ENCODE results near the gene MAN2A1. TPM values are rescaled to one million over a fixed set of nuclear protein-coding genes. Genes with fewer than 3 reads are reported as not detected.

MAN2A1 gene
- total RNA-seq, 1 experiment from 2014 or later = 86.6 TPM

GRCh38 chr5:109688630-109688969, 1.1 kb upstream of the MAN2A1 start:
- peak overlapping the region; percentile 90 for H3K4me3 Mint-ChIP-seq
- POLR2A ChIA-PET = interaction anchor here (0.7 to 3.0 kb wide), 5 partner anchors 51 to 941 kb away, joined by 3 to 14 read pairs (median 4); partner anchors contain the start of genes FER and PJA2
- peaks cover 26% of the 10 kb centered on the region for H3K4me1 Mint-ChIP-seq
- no peak for ATAC-seq
- CTCF ChIA-PET = interaction anchor here (0.6 to 2.6 kb wide), 46 partner anchors 9 to 1450 kb away, joined by 3 to 43 read pairs (median 3); partner anchors contain the start of gene PJA2
- H3K9me3 Mint-ChIP-seq = no peaks in the 10 kb centered on the region
- no peak for DNase-seq (ENCODE audit: low spot score)
- TF ChIP-seq CDX4 (CRISPR knock-in tag; IDR thresholded peaks at IDR 0.05; ENCODE audit: borderline replicate concordance) (no peak), CTCF (IDR thresholded peaks at IDR 0.05) (peak; percentile 43; the same call in 1 of the 2 replicates)
- H3K27me3 Mint-ChIP-seq (ENCODE audit: low read depth) = no peaks in the 10 kb centered on the region
- peak overlapping the region; percentile 100 for H3K27ac Mint-ChIP-seq
- H3K36me3 Mint-ChIP-seq = no peaks in the 10 kb centered on the region; the same call in 1 of the 2 replicates

GRCh38 chr5:109688970-109689739, 572 bp upstream of the MAN2A1 start:
- peak; percentile 78 for DNase-seq (ENCODE audit: low spot score)
- H3K27me3 Mint-ChIP-seq (ENCODE audit: low read depth) = no peaks in the 10 kb centered on the region
- H3K4me3 Mint-ChIP-seq = peak overlapping the region; percentile 96
- H3K4me1 Mint-ChIP-seq = peaks cover 31% of the 10 kb centered on the region
- POLR2A ChIA-PET = interaction anchor here (0.6 to 3.0 kb wide), 8 partner anchors 51 to 941 kb away, joined by 3 to 14 read pairs (median 4); partner anchors contain the start of genes FER and PJA2
- H3K36me3 Mint-ChIP-seq = no peaks in the 10 kb centered on the region; the same call in 1 of the 2 replicates
- CTCF ChIA-PET = interaction anchor here (0.8 to 2.6 kb wide), 41 partner anchors 9 to 1237 kb away, joined by 3 to 43 read pairs (median 3); partner anchors contain the start of gene PJA2
- H3K27ac Mint-ChIP-seq = peak overlapping the region; percentile 100
- peak; percentile 84 for ATAC-seq
- H3K9me3 Mint-ChIP-seq = no peaks in the 10 kb centered on the region
- no peak for TF ChIP-seq E2F5 (CRISPR knock-in tag; IDR thresholded peaks at IDR 0.05)
- 0 out of 2 replicates have a peak, but pooled peaks have one; percentile 16 for TF ChIP-seq AFF4 (CRISPR knock-in tag; IDR thresholded peaks at IDR 0.05; ENCODE audit: borderline replicate concordance)
- peak; percentile 74 for TF ChIP-seq NFYB (CRISPR knock-in tag; conservative IDR thresholded peaks at IDR 0.05; ENCODE audit: low read depth)
- TF ChIP-seq STAT6 (CRISPR knock-in tag; conservative IDR thresholded peaks at IDR 0.05; ENCODE audit: low read depth) = no peak; the same call in 1 of the 2 replicates
- peak; percentile 43; the same call in 1 of the 2 replicates for TF ChIP-seq MAX (CRISPR knock-in tag; IDR thresholded peaks at IDR 0.05)
- TF ChIP-seq TEAD1 (CRISPR knock-in tag; IDR thresholded peaks at IDR 0.05) = peak; percentile 36; the same call in 1 of the 2 replicates
- TF ChIP-seq KAT7 (CRISPR knock-in tag; IDR thresholded peaks at IDR 0.05; ENCODE audit: borderline replicate concordance) = 0 out of 2 replicates have a peak, but pooled peaks have one; percentile 17
- TF ChIP-seq CTCF (IDR thresholded peaks at IDR 0.05) = 0 out of 2 replicates have a peak, but pooled peaks have one; percentile 5
- TF ChIP-seq E2F1 (CRISPR knock-in tag; IDR thresholded peaks at IDR 0.05) = no peak
- TF ChIP-seq NFE2L1 (CRISPR knock-in tag; IDR thresholded peaks at IDR 0.05) = 0 out of 2 replicates have a peak, but pooled peaks have one; percentile 23
- no peak for TF ChIP-seq FOXJ3 (CRISPR knock-in tag; IDR thresholded peaks at IDR 0.05; ENCODE audit: borderline replicate concordance)
- TF ChIP-seq ATF1 (CRISPR knock-in tag; IDR thresholded peaks at IDR 0.05) = 0 out of 2 replicates have a peak, but pooled peaks have one; percentile 17
- TF ChIP-seq SP1 (CRISPR knock-in tag; conservative IDR thresholded peaks at IDR 0.05) = peak; percentile 92
- TF ChIP-seq ZNF121 (CRISPR knock-in tag; IDR thresholded peaks at IDR 0.05) = no peak
- no peak for TF ChIP-seq MYBL2 (CRISPR knock-in tag; IDR thresholded peaks at IDR 0.05)
- no peak for TF ChIP-seq TEAD4 (CRISPR knock-in tag; IDR thresholded peaks at IDR 0.05)

Data from WTC11 (cell line).